CD4-positive, alpha-beta T cell treated with Interleukin-6 at 100 ng/mL for 8 hours (primary cell): ENCODE measurements around the gene RASEF.

Experiments
- DNase-seq: peaks from one replicate; pipeline ENCODE4 v3.0.0-alpha.2; 2020; ENCODE audit warnings: mixed read lengths, low spot score

RASEF gene

GRCh38 chr9:83012922-83013838, 49.8 kb downstream of the RASEF start:
- DNase-seq: no peak

- no peak for DNase-seq
Observed at GRCh38 chr9:83012168-83012921, 50.6 kb downstream of the RASEF start.

GRCh38 chr9:83011611-83012010, 51.3 kb downstream of the RASEF start:
- DNase-seq: no peak

GRCh38 chr9:83007521-83008300, 55.2 kb downstream of the RASEF start:
- no peak for DNase-seq

- DNase-seq: no peak
Observed at GRCh38 chr9:83006378-83006777, 56.6 kb downstream of the RASEF start.

GRCh38 chr9:83005963-83006362, 57.0 kb downstream of the RASEF start:
- DNase-seq: no peak

- no peak for DNase-seq
Observed at GRCh38 chr9:83005361-83005760, 57.6 kb downstream of the RASEF start.

- DNase-seq: no peak
Observed at GRCh38 chr9:83002329-83002728, 60.6 kb downstream of the RASEF start.

- no peak for DNase-seq
Observed at GRCh38 chr9:83000765-83001164, 62.2 kb downstream of the RASEF start.

GRCh38 chr9:82998409-82998808, 64.5 kb downstream of the RASEF start:
- no peak for DNase-seq

- DNase-seq: no peak
Observed at GRCh38 chr9:82997476-82998140, 65.3 kb downstream of the RASEF start.

- no peak for DNase-seq
Observed at GRCh38 chr9:82996941-82997340, 66.0 kb downstream of the RASEF start.

GRCh38 chr9:82993856-82994605, 68.9 kb downstream of the RASEF start:
- no peak for DNase-seq

GRCh38 chr9:82991671-82992070, 71.3 kb downstream of the RASEF start:
- DNase-seq: no peak

GRCh38 chr9:82989929-82990328, 73.0 kb downstream of the RASEF start:
- DNase-seq: no peak

- DNase-seq: no peak
Observed at GRCh38 chr9:82988488-82988887, 74.5 kb downstream of the RASEF start.

GRCh38 chr9:82987370-82988189, 75.4 kb downstream of the RASEF start:
- DNase-seq: no peak

GRCh38 chr9:82981552-82981951, 81.4 kb downstream of the RASEF start:
- DNase-seq: no peak

GRCh38 chr9:82975176-82975575, 87.8 kb downstream of the RASEF start:
- DNase-seq: no peak

GRCh38 chr9:82972446-82972845, 90.5 kb downstream of the RASEF start:
- DNase-seq: no peak
